SK-N-MC (cell line): Measurements from ENCODE around the gene BATF2.
A peak's percentile ranks its signal among the peaks of the same experiment; 100 is the strongest.

Experiments used
- DNase-seq: peaks from one replicate; pipeline ENCODE4 v3.0.0-alpha.2; 2011; ENCODE audit warnings: low read depth, low spot score
- H3K27ac ChIP-seq: fragments of 200-600 bp; sonication (generic); 2 replicates; pipeline ENCODE4 v1.5.1; 2016; ENCODE audit warnings: mixed run types
- H3K36me3 ChIP-seq: fragments of 200-600 bp; sonication (generic); 2 replicates; pipeline ENCODE4 v1.6.1; 2017; ENCODE audit warnings: antibody characterized with exemption, low read length, mixed read lengths; ENCODE audit not compliant: insufficient read depth
- H3K4me3 ChIP-seq: fragments of 200-600 bp; sonication (generic); 2 replicates; pipeline ENCODE4 v1.5.1; 2016
- H3K9ac ChIP-seq: fragments of 200-600 bp; sonication (generic); 2 replicates; pipeline ENCODE4 v1.8.0; 2017; ENCODE audit warnings: mixed run types, mixed read lengths; ENCODE audit not compliant: insufficient read length
- H3K9me3 ChIP-seq: fragments of 200-600 bp; sonication (generic); 2 replicates; pipeline ENCODE4 v1.6.1; 2017; ENCODE audit warnings: low read depth, mild to moderate bottlenecking, antibody characterized with exemption, low read length, moderate library complexity, mixed read lengths
- EZH2 ChIP-seq: fragments of 200-600 bp; sonication (generic); IDR thresholded peaks from one replicate; pipeline ENCODE4 v1.6.1; 2017; ENCODE audit warnings: antibody characterized with exemption
- FOXP2 ChIP-seq: optimal IDR thresholded peaks from 2 replicates; pipeline ENCODE3; 2011; ENCODE audit warnings: mild to moderate bottlenecking, moderate library complexity; ENCODE audit not compliant: insufficient read depth; ENCODE audit errors: extremely low read length, control extremely low read depth
- POLR2AphosphoS5 ChIP-seq: IDR thresholded peaks from 2 replicates; pipeline ENCODE4 v1.6.1; 2012; ENCODE audit warnings: mild to moderate bottlenecking, low read depth, low read length, borderline replicate concordance

The BATF2 gene

GRCh38 chr11:64996710-64997380 is at the start of gene BATF2:
Gene BATF2, minus strand, starts transcription at chr11:64996971. Its CDS starts 57 bp downstream, at chr11:64996914.
- TF ChIP-seq FOXP2: no peak
- TF ChIP-seq EZH2: no peak
- TF ChIP-seq POLR2AphosphoS5: no peak
- DNase-seq: no peak
- Histone ChIP-seq H3K4me3 (no peak within 1 kb of the TSS), H3K9ac (no peak within 1 kb of the TSS), H3K9me3 (no peaks in the 10 kb centered on the region), H3K27ac (no peak within 1 kb of the TSS), H3K36me3 (no peaks in the 10 kb centered on the region)

- Histone ChIP-seq H3K9ac (no peak overlapping the region), H3K36me3 (peaks cover 13% of the 10 kb centered on the region), H3K27ac (no peak overlapping the region), H3K9me3 (no peaks in the 10 kb centered on the region), H3K4me3 (no peak overlapping the region)
- TF ChIP-seq EZH2: no peak
- no peak for TF ChIP-seq POLR2AphosphoS5
- TF ChIP-seq FOXP2: no peak
- DNase-seq: no peak
Observed at GRCh38 chr11:65045728-65046127, 49.0 kb upstream of the BATF2 start.

GRCh38 chr11:65045061-65045460 is 48.3 kb upstream of the BATF2 start:
- peaks cover 13% of the 10 kb centered on the region for H3K36me3 ChIP-seq
- no peak for DNase-seq
- H3K9ac ChIP-seq: no peak overlapping the region
- no peaks in the 10 kb centered on the region for H3K9me3 ChIP-seq
- no peak overlapping the region for H3K4me3 ChIP-seq
- H3K27ac ChIP-seq: no peak overlapping the region
- TF ChIP-seq EZH2: no peak
- TF ChIP-seq FOXP2: no peak
- no peak for TF ChIP-seq POLR2AphosphoS5

- H3K9ac ChIP-seq: no peak overlapping the region
- no peak overlapping the region for H3K4me3 ChIP-seq
- H3K27ac ChIP-seq: no peak overlapping the region
- peaks cover 13% of the 10 kb centered on the region for H3K36me3 ChIP-seq
- no peak for DNase-seq
- no peaks in the 10 kb centered on the region for H3K9me3 ChIP-seq
- TF ChIP-seq FOXP2 (no peak), POLR2AphosphoS5 (no peak), EZH2 (no peak)
Observed at GRCh38 chr11:65043881-65044501, 47.2 kb upstream of the BATF2 start.

GRCh38 chr11:65042891-65043290 is 46.1 kb upstream of the BATF2 start:
- no peak overlapping the region for H3K9ac ChIP-seq
- TF ChIP-seq EZH2 (no peak), FOXP2 (no peak), POLR2AphosphoS5 (no peak)

GRCh38 chr11:65040847-65041622 is 44.3 kb upstream of the BATF2 start, which contains the start of gene SAC3D1:
Gene SAC3D1, plus strand, starts transcription at chr11:65041210. Its CDS starts 83 bp downstream, at chr11:65041293.
- Histone ChIP-seq H3K36me3 (peaks cover 13% of the 10 kb centered on the region), H3K9me3 (no peaks in the 10 kb centered on the region), H3K27ac (peak within 1 kb of the TSS; percentile 93), H3K4me3 (peak within 1 kb of the TSS; percentile 94), H3K9ac (peak within 1 kb of the TSS; percentile 92)
- TF ChIP-seq FOXP2: no peak
- no peak for TF ChIP-seq EZH2
- TF ChIP-seq POLR2AphosphoS5: peak; percentile 87
- peak; percentile 56 for DNase-seq

More at GRCh38 chr11:65042891-65043290, 46.1 kb upstream of the BATF2 start:
- H3K27ac ChIP-seq: no peak overlapping the region
- no peak overlapping the region for H3K4me3 ChIP-seq
- no peak for DNase-seq
- peaks cover 13% of the 10 kb centered on the region for H3K36me3 ChIP-seq
- H3K9me3 ChIP-seq: no peaks in the 10 kb centered on the region

GRCh38 chr11:65040520-65040846 is 43.7 kb upstream of the BATF2 start:
- Histone ChIP-seq H3K36me3 (peaks cover 13% of the 10 kb centered on the region), H3K4me3 (peak overlapping the region; percentile 94), H3K27ac (peak overlapping the region; percentile 93), H3K9me3 (no peaks in the 10 kb centered on the region), H3K9ac (peak overlapping the region; percentile 92)
- no peak for DNase-seq
- no peak for TF ChIP-seq FOXP2
- TF ChIP-seq POLR2AphosphoS5: no peak
- TF ChIP-seq EZH2: no peak

GRCh38 chr11:65036931-65037330 is 40.2 kb upstream of the BATF2 start:
- H3K36me3 ChIP-seq: no peaks in the 10 kb centered on the region
- H3K9me3 ChIP-seq: no peaks in the 10 kb centered on the region
- H3K9ac ChIP-seq: no peak overlapping the region
- no peak for DNase-seq
- H3K27ac ChIP-seq: no peak overlapping the region
- H3K4me3 ChIP-seq: no peak overlapping the region
- TF ChIP-seq POLR2AphosphoS5 (no peak), EZH2 (no peak), FOXP2 (no peak)
